GM21529 (cell line): ENCODE measurements around the gene ROBO4.
A peak's percentile ranks its signal among the peaks of the same experiment; 100 is the strongest.

Experiments
- ATAC-seq: cut with Tn5 transposase; IDR thresholded peaks from one replicate; pipeline ENCODE4 v1.9.1; 2021; ENCODE audit not compliant: unreplicated experiment

Gene ROBO4

GRCh38 chr11:124890683-124891372, 6.8 kb downstream of the ROBO4 start:
- no peak for ATAC-seq

GRCh38 chr11:124890151-124890550, 7.5 kb downstream of the ROBO4 start:
- ATAC-seq, result no peak

- ATAC-seq, result no peak
Observed at GRCh38 chr11:124889191-124890091, 8.2 kb downstream of the ROBO4 start.

- ATAC-seq, result no peak
Observed at GRCh38 chr11:124887667-124888013, 10.0 kb downstream of the ROBO4 start.

GRCh38 chr11:124886978-124887666, 10.5 kb downstream of the ROBO4 start:
- no peak for ATAC-seq

GRCh38 chr11:124886476-124886875, 11.2 kb downstream of the ROBO4 start:
- ATAC-seq, result no peak

GRCh38 chr11:124884869-124885479, 12.7 kb downstream of the ROBO4 start:
- no peak for ATAC-seq

- no peak for ATAC-seq
Observed at GRCh38 chr11:124884340-124884739, 13.3 kb downstream of the ROBO4 start.

GRCh38 chr11:124882339-124883071, 15.2 kb downstream of the ROBO4 start:
- ATAC-seq, result no peak

- no peak for ATAC-seq
Observed at GRCh38 chr11:124880958-124881357, 16.7 kb downstream of the ROBO4 start.

GRCh38 chr11:124880290-124880611, 17.4 kb downstream of the ROBO4 start:
- ATAC-seq, result no peak

GRCh38 chr11:124879493-124880289, 18.0 kb downstream of the ROBO4 start:
- no peak for ATAC-seq

GRCh38 chr11:124878759-124879492, 18.7 kb downstream of the ROBO4 start:
- ATAC-seq, result no peak

GRCh38 chr11:124877910-124878758, 19.5 kb downstream of the ROBO4 start:
- ATAC-seq, result no peak

- ATAC-seq, result no peak
Observed at GRCh38 chr11:124877631-124877909, 20.1 kb downstream of the ROBO4 start.

- no peak for ATAC-seq
Observed at GRCh38 chr11:124876818-124877630, 20.6 kb downstream of the ROBO4 start.

- ATAC-seq, result peak; percentile 91
Observed at GRCh38 chr11:124875943-124876817, 21.5 kb downstream of the ROBO4 start.
